ENCODE measurements around the gene DYDC2. TPM values are rescaled to one million over a fixed set of nuclear protein-coding genes. Genes with fewer than 3 reads are reported as not detected.

DYDC2 gene
- polyA plus RNA-seq, 2 of the 4 experiments (the other 2 are of a cell fraction) = 0.04 TPM; not detected in 1

- ATAC-seq (no peak), FAIRE-seq (no peak), DNase-seq (ENCODE audit: low read depth in 1 of 2, low spot score in 1 of 2) (no peak)
- ChIA-PET CTCF (interaction anchor here (1.3 to 3.7 kb wide), 7 partner anchors 9 to 95 kb away, joined by 3 to 30 read pairs (median 5); no protein-coding TSS in a partner anchor), POLR2A (interaction anchor here (1.1 kb wide), 1 partner anchor 18 kb away, joined by 3 read pairs; no protein-coding TSS in a partner anchor)
- Histone ChIP-seq H3K9me3 (no peaks in the 10 kb centered on the region), H3K4me2 (no peak overlapping the region), H3K4me1 (peaks cover 31% of the 10 kb centered on the region), H3K4me3 (no peak overlapping the region), H3K27ac (no peak overlapping the region)
- no peak for TF ChIP-seq RAD21 (conservative IDR thresholded peaks at IDR 0.05 in 1 of 2, IDR thresholded peaks at IDR 0.05 in 1 of 2)
- TF ChIP-seq NFE2L2 (conservative IDR thresholded peaks at IDR 0.05; ENCODE audit: low read length) = no peak
- TF ChIP-seq JUN (IDR thresholded peaks at IDR 0.05) = no peak
- no peak for TF ChIP-seq CHD2 (IDR thresholded peaks at IDR 0.05; ENCODE audit: low read length, partially characterized antibody)
- TF ChIP-seq TP53 (CRISPR knock-in tag; IDR thresholded peaks at IDR 0.05) = no peak
- no peak for TF ChIP-seq HDAC2 (IDR thresholded peaks at IDR 0.05)
- no peak for TF ChIP-seq SMC3 (IDR thresholded peaks at IDR 0.05)
- TF ChIP-seq TFCP2L1 (CRISPR knock-in tag; IDR thresholded peaks at IDR 0.05) = no peak
- no peak for TF ChIP-seq NR3C1 (IDR thresholded peaks at IDR 0.05)
- no peak for TF ChIP-seq ZSCAN20 (CRISPR knock-in tag; IDR thresholded peaks at IDR 0.05)
- no peak for TF ChIP-seq BCL3 (IDR thresholded peaks at IDR 0.05)
- no peak for TF ChIP-seq EP300 (IDR thresholded peaks at IDR 0.05)
- no peak for TF ChIP-seq POLR2A (IDR thresholded peaks at IDR 0.05; ENCODE audit: low read length)
- no peak for TF ChIP-seq SREBF2 (IDR thresholded peaks at IDR 0.05)
- TF ChIP-seq JUNB (IDR thresholded peaks at IDR 0.05) = no peak
- no peak for TF ChIP-seq FOXS1 (CRISPR knock-in tag; IDR thresholded peaks at IDR 0.05)
- TF ChIP-seq MAFK (IDR thresholded peaks at IDR 0.05; ENCODE audit: partially characterized antibody) = no peak
- no peak for TF ChIP-seq POLR2AphosphoS2 (conservative IDR thresholded peaks at IDR 0.05; ENCODE audit: low read length)
- no peak for TF ChIP-seq RCOR1 (IDR thresholded peaks at IDR 0.05; ENCODE audit: low read depth, low read length)
- no peak for TF ChIP-seq REST (IDR thresholded peaks at IDR 0.05)
- 90% methylated on average over 5 of the region's 5 CpGs for WGBS (ENCODE audit: missing lambda C conversion rate)
Measured at GRCh38 chr10:80410578-80411145, 54.1 kb downstream of the DYDC2 start.

- Histone ChIP-seq H3K4me3 (no peak overlapping the region), H3K4me2 (no peak overlapping the region), H3K9me3 (no peaks in the 10 kb centered on the region), H3K4me1 (peaks cover 31% of the 10 kb centered on the region), H3K27ac (no peak overlapping the region)
- DNase-seq (ENCODE audit: low read depth in 1 of 2, low spot score in 1 of 2) = no peak
- no peak for TF ChIP-seq HOXA7 (CRISPR knock-in tag; IDR thresholded peaks at IDR 0.05)
- TF ChIP-seq HES2 (IDR thresholded peaks at IDR 0.05) = no peak
- TF ChIP-seq SMC3 (IDR thresholded peaks at IDR 0.05) = no peak
- no peak for TF ChIP-seq EP300 (IDR thresholded peaks at IDR 0.05)
- WGBS (ENCODE audit: missing lambda C conversion rate) = 69% methylated on average over 2 of the region's 2 CpGs
- POLR2A ChIA-PET = no interaction called here
- ATAC-seq = no peak
- FAIRE-seq = no peak
- CTCF ChIA-PET = interaction anchor here (0.6 to 3.7 kb wide), 6 partner anchors 8 to 94 kb away, joined by 3 to 30 read pairs (median 5); no protein-coding TSS in a partner anchor
Measured at GRCh38 chr10:80411267-80411668, 54.7 kb downstream of the DYDC2 start.

Data from A549 (cell line).